ENCODE measurements around the gene IMMP2L.

Gene IMMP2L

GRCh38 chr7:110626414-110626813, 935.9 kb downstream of the IMMP2L start:
- no peak for DNase-seq (ENCODE audit: low spot score)

GRCh38 chr7:110625294-110625693, 937.0 kb downstream of the IMMP2L start:
- DNase-seq (ENCODE audit: low spot score), result no peak

- peak; percentile 69 for DNase-seq (ENCODE audit: low spot score)
Observed at GRCh38 chr7:110623436-110623835, 938.9 kb downstream of the IMMP2L start.

GRCh38 chr7:110621289-110621688, 941.0 kb downstream of the IMMP2L start:
- no peak for DNase-seq (ENCODE audit: low spot score)

- no peak for DNase-seq (ENCODE audit: low spot score)
Observed at GRCh38 chr7:110620110-110620735, 942.1 kb downstream of the IMMP2L start.
